Activated CD8-positive, alpha-beta T cell treated with anti-CD3 and anti-CD28 coated beads for 36 hours (primary cell): ENCODE measurements around the gene LANCL3. TPM values are rescaled to one million over a fixed set of nuclear protein-coding genes. Genes with fewer than 3 reads are reported as not detected.

Experiments used
- ATAC-seq: fragments of 200-7000 bp; cut with Tn5 transposase; one replicate; pipeline ENCODE4 v1.10.0; 2021; ENCODE audit warnings: mild to moderate bottlenecking, moderate library complexity
- CTCF ChIA-PET: fragments of 350-600 bp; sonication (Branson Sonifier 250); formaldehyde crosslinking; loops from one replicate; lab custom pipeline; 2021; ENCODE audit warnings: antibody characterized with exemption; lab: Charles Lee
- POLR2A ChIA-PET: fragments of 350-600 bp; sonication (Branson Sonifier 250); formaldehyde crosslinking; loops from one replicate; lab custom pipeline; 2021; ENCODE audit warnings: antibody characterized with exemption; lab: Charles Lee
- DNase-seq: peaks from one replicate; pipeline ENCODE4 v3.0.0-alpha.2; 2020
- H3K27ac Mint-ChIP-seq: one replicate; pipeline ENCODE4 v1.8.0; 2021; ENCODE audit warnings: mild to moderate bottlenecking, mixed read lengths
- H3K27me3 Mint-ChIP-seq: one replicate; pipeline ENCODE4 v1.8.0; 2021; ENCODE audit warnings: mixed read lengths
- H3K36me3 Mint-ChIP-seq: one replicate; pipeline ENCODE4 v1.8.0; 2021; ENCODE audit warnings: low read depth, mixed read lengths
- H3K4me1 Mint-ChIP-seq: one replicate; pipeline ENCODE4 v1.8.0; 2021; ENCODE audit warnings: low read depth, mixed read lengths
- H3K4me3 Mint-ChIP-seq: one replicate; pipeline ENCODE4 v1.8.0; 2021; ENCODE audit warnings: mild to moderate bottlenecking, moderate library complexity, mixed read lengths
- H3K9me3 Mint-ChIP-seq: one replicate; pipeline ENCODE4 v1.8.0; 2021; ENCODE audit warnings: mixed read lengths
- CTCF ChIP-seq: fragments of 200-600 bp; IDR thresholded peaks from one replicate; pipeline ENCODE4 v1.8.0; 2022; ENCODE audit warnings: antibody characterized with exemption, mild to moderate bottlenecking
- intact Hi-C: fragments of 100-400 bp; cut with micrococcal nuclease; formaldehyde crosslinking; loops from one replicate; pipeline ENCODE4 v1.10.0; 2022
- total RNA-seq, 2 experiments: library from RNA; stranded (reverse); gene quantifications; one replicate each; pipeline ENCODE4 v1.2.3, GENCODE V29; 2021

The LANCL3 gene
- total RNA-seq, 2 experiments from 2014 or later, result 0.16 to 0.34 TPM

GRCh38 chrX:37672563-37672962 lies 101.1 kb downstream of the LANCL3 start:
- no peak for DNase-seq
- intact Hi-C loops, result no loop called here
- no peaks in the 10 kb centered on the region for H3K36me3 Mint-ChIP-seq

GRCh38 chrX:37676811-37677210 lies 105.3 kb downstream of the LANCL3 start:
- ChIA-PET CTCF (no interaction called here), POLR2A (no interaction called here)
- no peak for DNase-seq
- Mint-ChIP-seq H3K4me3 (no peak overlapping the region), H3K4me1 (peaks cover 8% of the 10 kb centered on the region), H3K9me3 (no peaks in the 10 kb centered on the region), H3K27me3 (peaks cover 2% of the 10 kb centered on the region), H3K27ac (no peak overlapping the region), H3K36me3 (no peaks in the 10 kb centered on the region)
- TF ChIP-seq CTCF, result no peak
- intact Hi-C loops, result no loop called here
- ATAC-seq, result no peak

More at GRCh38 chrX:37672563-37672962, 101.1 kb downstream of the LANCL3 start:
- peaks cover 5% of the 10 kb centered on the region for H3K4me1 Mint-ChIP-seq
- CTCF ChIA-PET, result no interaction called here
- no peak overlapping the region for H3K27ac Mint-ChIP-seq
- no peaks in the 10 kb centered on the region for H3K9me3 Mint-ChIP-seq
- no peak for TF ChIP-seq CTCF
- H3K27me3 Mint-ChIP-seq, result peaks cover 2% of the 10 kb centered on the region
- ATAC-seq, result no peak
- POLR2A ChIA-PET, result no interaction called here
- no peak overlapping the region for H3K4me3 Mint-ChIP-seq

- no peaks in the 10 kb centered on the region for H3K9me3 Mint-ChIP-seq
- intact Hi-C loops, result no loop called here
- H3K27ac Mint-ChIP-seq, result no peak overlapping the region
- no peaks in the 10 kb centered on the region for H3K36me3 Mint-ChIP-seq
- ChIA-PET POLR2A (no interaction called here), CTCF (no interaction called here)
- no peaks in the 10 kb centered on the region for H3K27me3 Mint-ChIP-seq
- H3K4me3 Mint-ChIP-seq, result no peak overlapping the region
- ATAC-seq (no peak), DNase-seq (no peak)
- H3K4me1 Mint-ChIP-seq, result peaks cover 8% of the 10 kb centered on the region
- no peak for TF ChIP-seq CTCF
Measured at GRCh38 chrX:37677243-37677642, 105.8 kb downstream of the LANCL3 start.

GRCh38 chrX:37677765-37678164 lies 106.3 kb downstream of the LANCL3 start:
- Mint-ChIP-seq H3K9me3 (no peaks in the 10 kb centered on the region), H3K27me3 (no peaks in the 10 kb centered on the region), H3K27ac (no peak overlapping the region), H3K4me1 (peaks cover 8% of the 10 kb centered on the region), H3K36me3 (no peaks in the 10 kb centered on the region), H3K4me3 (no peak overlapping the region)
- CTCF ChIA-PET, result no interaction called here
- DNase-seq (no peak), ATAC-seq (peak; percentile 30)
- intact Hi-C loops, result no loop called here
- TF ChIP-seq CTCF, result no peak
- POLR2A ChIA-PET, result no interaction called here

GRCh38 chrX:37678574-37678973 lies 107.1 kb downstream of the LANCL3 start:
- DNase-seq (no peak), ATAC-seq (no peak)
- no peak for TF ChIP-seq CTCF
- H3K27ac Mint-ChIP-seq, result no peak overlapping the region
- H3K4me1 Mint-ChIP-seq, result peaks cover 8% of the 10 kb centered on the region
- H3K9me3 Mint-ChIP-seq, result no peaks in the 10 kb centered on the region
- H3K36me3 Mint-ChIP-seq, result no peaks in the 10 kb centered on the region
- no peaks in the 10 kb centered on the region for H3K27me3 Mint-ChIP-seq
- no peak overlapping the region for H3K4me3 Mint-ChIP-seq
- ChIA-PET CTCF (no interaction called here), POLR2A (no interaction called here)
- intact Hi-C loops, result no loop called here
